ENCODE results near the gene TUB. TPM values are rescaled to one million over a fixed set of nuclear protein-coding genes. Genes with fewer than 3 reads are reported as not detected.

Gene TUB
- total RNA-seq, 8 experiments from 2014 or later = 0.76 to 57.2 (median 25.7) TPM

DNA sequence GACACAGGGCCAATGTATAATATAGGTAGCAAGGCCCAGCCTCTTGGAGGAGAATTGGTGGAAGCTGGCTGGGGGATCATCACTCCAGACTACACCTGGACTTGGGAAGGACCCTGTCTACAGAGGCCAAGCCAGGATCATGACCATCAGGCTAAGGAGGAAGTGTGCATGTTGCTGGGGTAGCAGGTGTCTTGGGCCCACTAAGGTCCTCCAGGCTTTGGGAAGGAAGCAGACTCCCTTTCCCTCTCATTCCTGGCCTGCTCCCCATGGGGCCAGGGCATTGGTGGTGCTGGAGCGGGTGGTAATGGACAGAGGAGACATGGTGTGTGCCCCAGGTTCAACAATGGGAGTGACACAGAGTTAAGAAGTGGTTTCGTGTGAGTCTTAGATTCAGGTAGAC is 16.0 kb upstream of the TUB start:
- Histone ChIP-seq H3K4me1 (replicated peaks in 1 of 2) (peaks cover 9 to 17% of the 10 kb centered on the region in 2 donors), H3K4me3 (no peak overlapping the region), H3K27ac (no peak overlapping the region)
- in situ Hi-C loops (cut with MboI; ENCODE audit: low pct_unique_long_range_greater_than_20kb in 2 of 9, low sequenced_read_pairs in 9 of 9, unreplicated experiment in 9 of 9) = no loop called here
- 67 to 83% (median 70%) methylated on average over 1 to 2 of the region's 2 CpGs; no CpG with 5 or more reads in 7 of the 10 experiments for WGBS, 10 experiments
- ATAC-seq (replicated peaks in 6 of 8) = no peak

DNA sequence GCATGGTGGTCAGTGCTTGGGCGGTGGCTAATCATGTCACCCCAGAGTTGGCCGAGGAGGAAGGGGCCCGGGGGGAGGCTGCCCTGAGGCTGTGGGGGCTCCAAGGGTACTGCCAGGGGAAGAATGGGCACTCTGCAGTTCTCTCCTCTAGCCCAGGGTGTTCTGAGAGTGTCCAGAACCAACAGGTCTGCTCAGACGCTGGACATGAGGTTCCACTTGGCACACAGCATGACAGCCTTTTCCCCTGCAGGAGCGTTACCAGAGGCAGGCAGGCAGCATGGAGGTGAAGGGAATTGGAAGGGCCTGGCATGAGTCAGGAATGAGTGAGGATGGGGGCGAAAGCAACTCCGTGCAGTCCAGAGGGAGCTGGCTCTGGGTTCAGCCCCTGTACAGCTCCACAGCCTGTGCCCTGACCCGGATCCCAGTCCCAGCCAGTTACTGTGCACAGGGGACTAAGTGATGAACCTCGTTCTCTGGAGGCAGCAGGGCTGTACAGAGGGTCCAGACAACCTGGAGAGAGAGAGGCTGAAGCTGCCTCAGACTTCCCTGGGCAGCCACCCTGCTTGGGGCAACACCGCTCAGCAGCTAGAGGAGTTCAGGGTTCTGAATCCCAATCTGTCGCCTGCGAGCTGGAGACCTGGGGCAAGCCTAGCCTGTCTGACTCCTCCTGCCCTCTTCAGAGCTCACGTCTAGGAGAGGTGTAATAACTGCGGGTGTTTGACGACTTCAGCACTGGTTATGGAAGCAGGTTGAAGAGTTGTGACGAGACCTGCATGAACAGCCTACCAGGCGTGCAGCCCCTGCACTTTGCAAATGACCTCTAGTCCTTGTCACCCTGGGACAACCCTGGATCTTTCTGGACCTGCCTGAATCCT is 14.7 kb upstream of the TUB start:
- Histone ChIP-seq H3K4me1 (replicated peaks in 1 of 2) (peaks cover 9 to 21% of the 10 kb centered on the region in 2 donors), H3K27ac (no peak overlapping the region), H3K4me3 (no peak overlapping the region)
- 17 to 92% (median 59%) methylated on average over 1 to 5 of the region's 17 CpGs; no CpG with 5 or more reads in 2 of the 10 experiments for WGBS, 10 experiments
- ATAC-seq (replicated peaks in 6 of 8) = no peak
- in situ Hi-C loops (cut with MboI; ENCODE audit: low pct_unique_long_range_greater_than_20kb in 2 of 9, low sequenced_read_pairs in 9 of 9, unreplicated experiment in 9 of 9) = no loop called here

- Histone ChIP-seq H3K4me3 (no peak overlapping the region), H3K4me1 (replicated peaks in 1 of 2) (peaks cover 9 to 23% of the 10 kb centered on the region in 2 donors), H3K27ac (no peak overlapping the region)
- in situ Hi-C loops (cut with MboI; ENCODE audit: low pct_unique_long_range_greater_than_20kb in 2 of 9, low sequenced_read_pairs in 9 of 9, unreplicated experiment in 9 of 9) = no loop called here
- no peak for ATAC-seq (replicated peaks in 6 of 8)
- 39 to 100% (median 76%) methylated on average over 1 to 10 of the region's 10 CpGs; no CpG with 5 or more reads in 1 of the 10 experiments for WGBS, 10 experiments
These were observed 14.0 kb upstream of the TUB start for GRCh38 chr11:8066911-8067455.

DNA sequence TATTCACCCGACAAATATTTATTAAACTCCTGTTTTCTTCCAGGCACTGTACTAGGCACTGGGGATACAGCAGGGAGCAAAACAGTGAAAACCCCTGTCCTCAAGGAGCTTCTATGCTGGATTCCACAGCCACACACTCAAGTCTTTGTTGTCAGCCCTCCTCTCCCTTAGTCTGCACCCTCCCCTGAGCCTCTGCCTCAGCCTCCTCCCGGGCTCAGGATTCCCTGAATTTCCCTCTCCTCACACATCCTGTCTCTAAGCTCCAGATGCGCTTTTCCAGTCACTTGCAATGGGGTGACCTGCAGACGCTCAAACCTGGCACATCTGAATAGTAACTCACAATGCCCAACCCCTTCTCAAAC is 13.5 kb upstream of the TUB start:
- in situ Hi-C loops (cut with MboI; ENCODE audit: low pct_unique_long_range_greater_than_20kb in 2 of 9, low sequenced_read_pairs in 9 of 9, unreplicated experiment in 9 of 9) = no loop called here
- Histone ChIP-seq H3K4me1 (replicated peaks in 1 of 2) (peaks cover 15 to 23% of the 10 kb centered on the region in 2 donors), H3K27ac (no peak overlapping the region), H3K4me3 (no peak overlapping the region)
- no peak for ATAC-seq (replicated peaks in 6 of 8)
- WGBS, 10 experiments = 79 to 100% (median 100%) methylated on average over 1 to 4 of the region's 4 CpGs; no CpG with 5 or more reads in 3 of the 10 experiments

DNA sequence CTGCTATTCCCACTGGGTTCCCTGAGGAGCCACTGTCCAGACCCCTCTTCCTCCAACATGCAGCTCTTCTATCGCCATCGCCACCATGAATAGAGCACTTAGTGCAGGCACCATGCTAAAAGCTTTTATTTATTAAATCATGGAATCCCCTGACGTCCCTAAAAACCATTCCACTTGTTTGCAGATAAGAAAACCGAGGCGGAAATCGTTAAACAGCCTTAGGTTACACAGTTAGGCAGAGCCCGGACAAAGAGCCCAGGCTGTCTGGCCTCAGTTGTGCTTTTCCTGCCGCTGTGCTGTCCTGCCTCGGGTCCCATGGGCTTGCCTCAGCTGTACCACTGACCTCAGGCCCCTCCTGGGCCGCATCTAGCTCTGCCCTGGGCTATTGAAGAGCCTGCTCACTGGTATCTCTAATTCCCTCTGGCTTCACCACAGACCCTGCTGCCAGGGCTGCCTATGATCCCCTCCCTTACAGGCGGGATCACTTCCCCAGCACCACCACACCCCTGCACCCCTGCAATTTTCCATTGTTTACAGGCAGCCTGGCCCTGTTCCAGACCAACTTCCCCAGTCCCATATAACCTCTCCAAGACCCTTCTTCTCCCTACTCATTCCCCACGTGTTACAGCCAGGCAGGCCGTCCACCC is 13.0 kb upstream of the TUB start:
- 25 to 90% (median 80%) methylated on average over 2 to 7 of the region's 13 CpGs; no CpG with 5 or more reads in 5 of the 10 experiments for WGBS, 10 experiments
- no peak overlapping the region for H3K4me3 ChIP-seq
- H3K4me1 ChIP-seq (replicated peaks in 1 of 2) = peaks cover 16 to 23% of the 10 kb centered on the region in 2 donors
- peak overlapping the region in 1 of 2 donors; percentile 59 for H3K27ac ChIP-seq
- no peak for ATAC-seq (replicated peaks in 6 of 8)
- in situ Hi-C loops (cut with MboI; ENCODE audit: low pct_unique_long_range_greater_than_20kb in 2 of 9, low sequenced_read_pairs in 9 of 9, unreplicated experiment in 9 of 9) = no loop called here

DNA sequence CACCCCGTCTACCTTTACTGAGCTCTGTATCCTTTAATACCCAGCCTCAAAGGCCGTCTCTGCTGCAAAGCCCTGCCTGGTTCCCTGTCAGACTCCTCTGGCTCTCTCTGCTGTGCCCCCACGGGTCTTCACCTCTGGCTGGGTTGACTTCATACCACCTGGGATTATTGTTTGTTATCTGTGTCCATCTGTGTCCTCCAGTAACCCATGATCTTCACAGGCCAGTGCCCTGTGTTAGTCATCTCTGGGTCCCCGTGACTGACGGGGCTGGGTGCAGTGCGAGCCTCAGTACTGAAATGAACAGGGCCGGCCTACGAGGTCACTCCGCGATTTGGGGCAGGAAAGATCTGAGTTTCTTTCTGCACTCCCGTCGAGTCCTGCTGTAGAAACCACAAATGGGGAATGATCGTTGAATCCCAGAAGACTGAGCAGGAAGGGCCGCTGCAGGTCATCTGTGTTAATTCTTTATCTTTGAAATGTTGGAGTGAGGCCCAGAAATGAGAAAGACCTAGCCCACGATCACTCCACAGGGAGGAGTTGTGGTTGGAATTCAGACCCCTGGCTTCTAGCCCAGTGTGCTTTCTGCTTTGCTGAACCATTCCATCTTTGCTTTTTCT is 12.3 kb upstream of the TUB start:
- Histone ChIP-seq H3K4me1 (replicated peaks in 1 of 2) (peaks cover 21 to 27% of the 10 kb centered on the region in 2 donors), H3K4me3 (no peak overlapping the region), H3K27ac (peak overlapping the region in 1 of 2 donors; percentile 59)
- 0 to 80% (median 36%) methylated on average over 1 to 4 of the region's 15 CpGs for WGBS, 10 experiments
- in situ Hi-C loops (cut with MboI; ENCODE audit: low pct_unique_long_range_greater_than_20kb in 2 of 9, low sequenced_read_pairs in 9 of 9, unreplicated experiment in 9 of 9) = no loop called here
- ATAC-seq (replicated peaks in 6 of 8) = peak; percentile 54 to 94 (median 88)

- peak overlapping the region in 1 of 2 donors; percentile 22 for H3K27ac ChIP-seq
- in situ Hi-C loops (cut with MboI; ENCODE audit: low pct_unique_long_range_greater_than_20kb in 2 of 9, low sequenced_read_pairs in 9 of 9, unreplicated experiment in 9 of 9) = no loop called here
- 27 to 100% (median 92%) methylated on average over 1 to 6 of the region's 8 CpGs; no CpG with 5 or more reads in 2 of the 10 experiments for WGBS, 10 experiments
These were observed 11.2 kb upstream of the TUB start for GRCh38 chr11:8069771-8070170.

DNA sequence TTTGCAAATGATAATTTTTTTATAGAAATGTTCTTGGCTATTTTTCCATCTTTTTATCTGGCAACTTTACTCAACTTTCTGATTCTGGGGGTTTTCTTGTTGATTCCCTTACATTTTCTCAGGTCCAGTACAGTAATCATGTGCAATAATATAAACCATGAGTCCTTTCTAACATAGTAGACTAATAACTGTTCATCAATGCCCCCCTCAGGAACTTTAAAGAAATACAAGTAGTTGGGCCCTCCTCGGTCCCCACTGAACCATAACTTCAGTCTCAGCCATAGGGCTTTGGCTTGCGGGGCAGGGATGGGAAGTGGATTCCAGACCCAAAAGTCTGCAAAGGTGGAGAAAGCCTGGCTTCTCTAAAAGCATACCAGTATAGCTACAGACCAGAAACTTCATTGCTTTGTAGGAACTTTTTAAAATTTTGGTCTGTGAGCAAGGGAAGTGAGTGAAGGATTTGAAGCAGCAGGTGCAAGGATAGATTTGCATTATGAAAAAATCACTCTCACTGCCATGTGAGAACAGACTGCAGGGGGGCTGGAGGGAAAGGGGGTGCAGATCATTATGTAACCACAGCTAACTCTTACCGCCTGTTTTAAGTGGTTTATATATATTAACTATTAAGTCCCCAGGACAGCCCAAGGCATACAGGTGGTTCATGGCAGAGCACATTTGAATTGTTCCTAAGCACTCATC is 10.4 kb upstream of the TUB start:
- no peak overlapping the region for H3K4me3 ChIP-seq
- 0 to 100% (median 31%) methylated on average over 1 to 3 of the region's 3 CpGs; no CpG with 5 or more reads in 1 of the 10 experiments for WGBS, 10 experiments
- ATAC-seq (replicated peaks in 6 of 8) = peak in 6 of 8 experiments; percentile 20 to 79 (median 40)
- peaks cover 21 to 27% of the 10 kb centered on the region in 2 donors for H3K4me1 ChIP-seq (replicated peaks in 1 of 2)
- in situ Hi-C loops (cut with MboI; ENCODE audit: low pct_unique_long_range_greater_than_20kb in 2 of 9, low sequenced_read_pairs in 9 of 9, unreplicated experiment in 9 of 9) = no loop called here
- H3K27ac ChIP-seq = no peak overlapping the region

More at GRCh38 chr11:8069771-8070170, 11.2 kb upstream of the TUB start:
- no peak overlapping the region for H3K4me3 ChIP-seq
- H3K4me1 ChIP-seq (replicated peaks in 1 of 2) = peaks cover 21 to 27% of the 10 kb centered on the region in 2 donors
- no peak for ATAC-seq (replicated peaks in 6 of 8)

GRCh38 chr11:8071616-8072581 is 9.1 kb upstream of the TUB start:
- no peak overlapping the region for H3K4me3 ChIP-seq
- no peak overlapping the region for H3K27ac ChIP-seq
- WGBS, 10 experiments = 0 to 100% (median 83%) methylated on average over 1 to 9 of the region's 18 CpGs; no CpG with 5 or more reads in 3 of the 10 experiments
- in situ Hi-C loops (cut with MboI; ENCODE audit: low pct_unique_long_range_greater_than_20kb in 2 of 9, low sequenced_read_pairs in 9 of 9, unreplicated experiment in 9 of 9) = no loop called here
- peak in 1 of 8 experiments; percentile 33 for ATAC-seq (replicated peaks in 6 of 8)
- H3K4me1 ChIP-seq (replicated peaks in 1 of 2) = peaks cover 21 to 27% of the 10 kb centered on the region in 2 donors

DNA sequence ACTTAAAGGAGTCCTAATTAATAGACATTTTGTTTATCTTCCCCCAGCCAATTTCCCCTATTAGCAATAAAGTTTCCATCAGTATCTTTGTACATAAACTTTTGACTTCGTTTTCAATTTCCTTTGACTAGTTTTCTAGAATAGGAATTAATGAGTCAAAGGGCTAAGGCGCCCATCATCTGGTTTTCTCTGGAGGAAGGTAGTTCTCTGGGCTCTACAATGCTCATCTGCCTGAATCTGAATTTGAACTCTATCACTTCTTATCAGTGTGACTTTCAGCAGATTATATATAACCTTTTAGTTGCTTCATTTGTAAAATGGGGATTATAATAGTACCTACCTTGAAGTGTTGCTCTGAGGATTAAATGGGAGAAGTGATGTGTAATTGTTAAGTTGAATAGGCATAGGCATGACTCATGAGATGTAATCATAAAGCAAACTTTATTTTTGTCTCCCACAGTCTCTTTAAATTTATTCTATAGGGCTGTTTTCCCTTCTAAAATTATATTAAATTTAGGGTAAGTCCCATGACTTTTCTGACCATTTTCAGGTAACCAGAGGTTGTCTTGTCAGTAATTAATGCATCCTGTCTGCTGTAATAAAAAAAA is 5.8 kb upstream of the TUB start:
- ATAC-seq (replicated peaks in 6 of 8) = no peak
- WGBS, 10 experiments = 36 to 100% (median 50%) methylated on average over 1 to 2 of the region's 2 CpGs; no CpG with 5 or more reads in 3 of the 10 experiments
- in situ Hi-C loops (cut with MboI; ENCODE audit: low pct_unique_long_range_greater_than_20kb in 2 of 9, low sequenced_read_pairs in 9 of 9, unreplicated experiment in 9 of 9) = loop anchor here in 1 of 9 experiments (25.0 kb wide), 1 partner anchor 188 kb away; no protein-coding TSS in a partner anchor

DNA sequence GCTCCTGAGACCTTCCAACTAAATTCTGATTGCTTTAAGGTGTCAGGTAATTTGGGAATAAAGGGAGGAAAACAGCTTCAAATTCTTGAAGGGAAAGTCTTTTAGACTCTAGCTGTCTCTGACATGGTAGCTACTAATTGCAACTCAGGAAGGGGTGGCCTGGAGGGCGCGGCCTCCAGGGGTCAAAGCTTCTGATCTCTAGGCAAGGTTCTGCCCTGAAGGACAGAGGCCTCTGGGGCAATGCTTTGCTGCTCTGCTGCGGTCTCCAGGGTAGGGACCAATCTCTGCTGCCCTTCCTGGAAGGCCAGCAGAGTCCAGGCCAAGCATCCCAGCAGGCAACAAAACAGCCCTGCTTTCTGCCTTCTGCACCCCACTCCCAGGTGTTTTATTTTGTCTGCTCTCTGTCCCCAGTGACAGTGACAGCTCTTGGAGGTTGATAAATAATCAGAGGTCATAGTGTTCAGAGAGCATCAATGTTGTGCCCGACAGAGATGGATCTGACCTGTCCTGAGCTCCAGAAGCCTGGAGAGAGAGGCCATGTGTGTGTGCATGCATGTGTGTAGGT is 1.8 kb upstream of the TUB start:
- H3K4me3 ChIP-seq = no peak overlapping the region
- 70 to 100% (median 100%) methylated on average over 1 to 3 of the region's 4 CpGs; no CpG with 5 or more reads in 5 of the 10 experiments for WGBS, 10 experiments
- peaks cover 36 to 47% of the 10 kb centered on the region in 2 donors for H3K4me1 ChIP-seq (replicated peaks in 1 of 2)
- no peak overlapping the region for H3K27ac ChIP-seq
- ATAC-seq (replicated peaks in 6 of 8) = no peak
- in situ Hi-C loops (cut with MboI; ENCODE audit: low pct_unique_long_range_greater_than_20kb in 2 of 9, low sequenced_read_pairs in 9 of 9, unreplicated experiment in 9 of 9) = loop anchor here in 1 of 9 experiments (25.0 kb wide), 1 partner anchor 192 kb away; no protein-coding TSS in a partner anchor

More for the DNA sequence above, 5.8 kb upstream of the TUB start:
- Histone ChIP-seq H3K4me3 (no peak overlapping the region), H3K4me1 (replicated peaks in 1 of 2) (peaks cover 17 to 24% of the 10 kb centered on the region in 2 donors), H3K27ac (no peak overlapping the region)

Data from motor neuron (in vitro differentiated cells).